ENCODE measurements around the gene CNMD.

- TF ChIP-seq CTCF (IDR thresholded peaks at IDR 0.05; ENCODE audit: poor library complexity, severe bottlenecking) (no peak), EP300 (conservative IDR thresholded peaks at IDR 0.05; ENCODE audit: poor library complexity, severe bottlenecking) (no peak), EZH2 (IDR thresholded peaks at IDR 0.05; ENCODE audit: borderline replicate concordance, insufficient read depth, low read length, poor library complexity, severe bottlenecking) (no peak), MXI1 (conservative IDR thresholded peaks at IDR 0.05; ENCODE audit: poor library complexity, severe bottlenecking) (no peak), SMC3 (conservative IDR thresholded peaks at IDR 0.05; ENCODE audit: poor library complexity) (no peak), RAD21 (conservative IDR thresholded peaks at IDR 0.05) (no peak), POLR2AphosphoS5 (IDR thresholded peaks at IDR 0.05) (no peak)
Measured at GRCh38 chr13:52711286-52711685, 28.3 kb downstream of the CNMD start.

All from neural cell (in vitro differentiated cells).